A549 (cell line): ENCODE data around the gene SPTB. TPM values are rescaled to one million over a fixed set of nuclear protein-coding genes. Genes with fewer than 3 reads are reported as not detected.
A peak's percentile ranks its signal among the peaks of the same experiment; 100 is the strongest.

Experiments used
- ATAC-seq, 2 experiments: fragments of 200-7000 bp in 1 of 2; fragments of >200 bp in 1 of 2; cut with Nextera tagmentation in 1 of 2; cut with Tn5 transposase in 1 of 2; 3 replicates each; pipeline versions ENCODE4 v1.8.0 to v1.9.1; 2018 to 2020; ENCODE audit warnings: mild to moderate bottlenecking in 1 of 2, moderate library complexity in 1 of 2
- CTCF ChIA-PET: fragments of 300-600 bp; sonication (Branson Sonifier 250); formaldehyde crosslinking; extraction: SDS; loops from one replicate; lab custom pipeline; 2021; ENCODE audit warnings: antibody characterized with exemption, inconsistent platforms; lab: Yijun Ruan, JAX
- POLR2A ChIA-PET: fragments of 350-600 bp; formaldehyde crosslinking; extraction: SDS; loops from one replicate; lab custom pipeline; 2021; ENCODE audit warnings: antibody characterized with exemption, inconsistent platforms; lab: Yijun Ruan, JAX
- DNase-seq, 2 experiments: peaks; one replicate each; pipeline versions ENCODE4 v3.0.0 to v3.0.0-alpha.2; 2011 to 2016; ENCODE audit warnings: low read depth in 1 of 2, low spot score in 1 of 2
- FAIRE-seq: peaks from 2 replicates; lab custom pipeline; 2011; peaks lifted over from hg19 to GRCh38; lab: Jason Lieb, UNC
- H3K27ac ChIP-seq, 2 experiments: fragments of >200 bp; sonication (Bioruptor Twin); formaldehyde crosslinking; 3 replicates each; pipeline ENCODE4 v1.5.1; 2016 to 2017
- H3K4me1 ChIP-seq: fragments of >200 bp; sonication (Bioruptor Twin); formaldehyde crosslinking; 3 replicates; pipeline ENCODE4 v1.6.1; 2016
- H3K4me2 ChIP-seq: fragments of >200 bp; sonication (Bioruptor Twin); formaldehyde crosslinking; 3 replicates; pipeline ENCODE4 v1.6.1; 2016
- H3K4me3 ChIP-seq: fragments of >200 bp; sonication (Bioruptor Twin); formaldehyde crosslinking; 3 replicates; pipeline ENCODE4 v1.5.1; 2016
- H3K9me3 ChIP-seq: fragments of >200 bp; sonication (Bioruptor Twin); formaldehyde crosslinking; 3 replicates; pipeline ENCODE4 v1.6.1; 2016
- CEBPB ChIP-seq, 2 experiments: fragments of >200 bp in 1 of 2; sonication (Bioruptor Twin) in 1 of 2; formaldehyde crosslinking in 1 of 2; IDR thresholded peaks; 2 replicates each; pipeline ENCODE4 v1.6.1; 2012 to 2016
- CTCF ChIP-seq: fragments of >200 bp; sonication (Bioruptor Twin); formaldehyde crosslinking; IDR thresholded peaks from 3 replicates; pipeline ENCODE4 v1.5.1; 2016
- E2F6 ChIP-seq: IDR thresholded peaks from 2 replicates; pipeline ENCODE4 v1.6.1; 2012; ENCODE audit warnings: low read depth, borderline replicate concordance
- ESRRA ChIP-seq: fragments of 150-350 bp; IDR thresholded peaks from 2 replicates; pipeline ENCODE4 v1.6.1; 2014; ENCODE audit warnings: mild to moderate bottlenecking, low read length, borderline replicate concordance
- FOSB ChIP-seq: fragments of 250-450 bp; sonication (Bioruptor Pico); IDR thresholded peaks from 2 replicates; pipeline ENCODE4 v1.5.0; 2020; ENCODE audit warnings: mild to moderate bottlenecking, moderate library complexity
- KDM1A ChIP-seq: fragments of 200-600 bp; sonication (generic); IDR thresholded peaks from 2 replicates; pipeline ENCODE4 v1.6.1; 2016; ENCODE audit warnings: low read depth, mild to moderate bottlenecking
- MAFK ChIP-seq: fragments of 450-650 bp; IDR thresholded peaks from 2 replicates; pipeline ENCODE4 v1.6.1; 2014; ENCODE audit not compliant: partially characterized antibody
- MAX ChIP-seq: IDR thresholded peaks from 2 replicates; pipeline ENCODE4 v1.6.1; 2012
- MYC ChIP-seq: IDR thresholded peaks from 2 replicates; pipeline ENCODE4 v1.6.1; 2012; ENCODE audit warnings: mild to moderate bottlenecking, inconsistent platforms, low read length, improper control_type of control experiment, borderline replicate concordance
- RAD21 ChIP-seq, 2 experiments: fragments of >200 bp in 1 of 2; sonication (Bioruptor Twin) in 1 of 2; formaldehyde crosslinking in 1 of 2; IDR thresholded peaks in 1 of 2; conservative IDR thresholded peaks in 1 of 2; 2 replicates in 1 of 2; 3 replicates in 1 of 2; pipeline ENCODE4 v1.6.1; 2012 to 2018; ENCODE audit warnings: inconsistent platforms in 1 of 2
- SMC3 ChIP-seq: fragments of >200 bp; sonication (Bioruptor Twin); formaldehyde crosslinking; IDR thresholded peaks from 3 replicates; pipeline ENCODE4 v1.6.1; 2018; ENCODE audit warnings: inconsistent platforms
- USF2 ChIP-seq: fragments of 450-650 bp; IDR thresholded peaks from 2 replicates; pipeline ENCODE4 v1.6.1; 2014; ENCODE audit warnings: antibody characterized with exemption
- WGBS: methylation state at CpG from one replicate; pipeline ENCODE4 v1.1.6; 2017; ENCODE audit errors: missing lambda C conversion rate; 5-methylcytosine and 5-hydroxymethylcytosine counted together
- polyA plus RNA-seq, 4 experiments: library from polyadenylated mRNA; depleted of rRNA in 3 of 4; stranded (reverse); fragments of >200 nt; fragmentation: RNase III in 1 of 4; extraction: RNeasy Plus Mini Kit Qiagen cat#74134 plus additional on column Dnase treatment in 1 of 4; gene quantifications; 2 replicates in 3 of 4; 3 replicates in 1 of 4; pipeline ENCODE4 v1.2.3, GENCODE V29; 2011 to 2017

The SPTB gene
- polyA plus RNA-seq, 2 of the 4 experiments (the other 2 are of a cell fraction): 0.27 to 2.1 TPM

GRCh38 chr14:64763801-64764621, 115.7 kb downstream of the SPTB start:
- Histone ChIP-seq H3K4me1 (peaks cover 72% of the 10 kb centered on the region), H3K4me2 (peak overlapping the region; percentile 88), H3K27ac (peak overlapping the region; percentile 92 to 93), H3K9me3 (no peaks in the 10 kb centered on the region), H3K4me3 (0 out of 3 replicates have a peak overlapping the region, but pooled peaks have one; percentile 24)
- 61% methylated on average over 15 of the region's 18 CpGs for WGBS
- DNase-seq (peak in 1 of 2 experiments; percentile 65), FAIRE-seq (no peak), ATAC-seq (peak; percentile 5 to 22)
- POLR2A ChIA-PET: interaction anchor here (1.0 to 1.4 kb wide), 4 partner anchors 210 to 260 kb away, joined by 3 to 17 read pairs (median 5); partner anchors contain the start of genes HSPA2 and ZBTB1
- CTCF ChIA-PET: interaction anchor here (0.6 to 6.6 kb wide), 44 partner anchors 7 to 271 kb away, joined by 3 to 106 read pairs (median 5); partner anchors contain the start of genes HSPA2 and PLEKHG3
- TF ChIP-seq E2F6: peak; percentile 40; the same call in 1 of the 2 replicates
- TF ChIP-seq USF2: peak; percentile 40; the same call in 1 of the 2 replicates
- peak; percentile 21; the same call in 2 of the 3 replicates for TF ChIP-seq CTCF
- TF ChIP-seq RAD21 (conservative IDR thresholded peaks at IDR 0.05 in 1 of 2, IDR thresholded peaks at IDR 0.05 in 1 of 2): peak; percentile 37 to 38; a peak in 3 of 5 replicates
- TF ChIP-seq MAX: peak; percentile 89
- TF ChIP-seq KDM1A: no peak
- TF ChIP-seq CEBPB (IDR thresholded peaks at IDR 0.05): no peak
- no peak for TF ChIP-seq MYC
- peak; percentile 41; the same call in 2 of the 3 replicates for TF ChIP-seq SMC3
- TF ChIP-seq FOSB: no peak; the same call in 1 of the 2 replicates

GRCh38 chr14:64763085-64763782, 116.5 kb downstream of the SPTB start:
- peak overlapping the region; percentile 88 for H3K4me2 ChIP-seq
- FAIRE-seq (no peak), DNase-seq (no peak), ATAC-seq (no peak)
- CTCF ChIA-PET: interaction anchor here (0.7 to 7.4 kb wide), 14 partner anchors 10 to 268 kb away, joined by 3 to 147 read pairs (median 10); partner anchors contain the start of gene PLEKHG3
- H3K9me3 ChIP-seq: no peaks in the 10 kb centered on the region
- no peak overlapping the region for H3K4me3 ChIP-seq
- WGBS: 91% methylated on average over 11 of the region's 11 CpGs
- POLR2A ChIA-PET: interaction anchor here (0.9 to 2.6 kb wide), 5 partner anchors 58 to 259 kb away, joined by 3 to 16 read pairs (median 5); partner anchors contain the start of genes HSPA2, PLEKHG3 and ZBTB1
- peak overlapping the region; percentile 92 to 93 for H3K27ac ChIP-seq
- TF ChIP-seq MAFK (peak; percentile 79), ESRRA (no peak)
- peaks cover 80% of the 10 kb centered on the region for H3K4me1 ChIP-seq
